H1 (cell line): Measurements from ENCODE around the gene COMMD7. TPM values are rescaled to one million over a fixed set of nuclear protein-coding genes. Genes with fewer than 3 reads are reported as not detected.

Experiments used
- CTCF ChIA-PET: fragments of 300-600 bp; sonication (Branson Sonifier 250); formaldehyde crosslinking; loops from one replicate; lab custom pipeline; 2021; ENCODE audit not compliant: partially characterized antibody; lab: Charles Lee
- POLR2A ChIA-PET: fragments of 300-600 bp; sonication (Branson Sonifier 250); formaldehyde crosslinking; loops from one replicate; lab custom pipeline; 2021; ENCODE audit warnings: inconsistent platforms; ENCODE audit not compliant: partially characterized antibody; lab: Charles Lee
- DNase-seq, 2 experiments: peaks; one replicate each; pipeline versions ENCODE4 v3.0.0 to v3.0.0-alpha.2; 2010 to 2022; ENCODE audit warnings: low spot score in 2 of 2, low read depth in 1 of 2, mixed read lengths in 1 of 2
- FAIRE-seq: peaks from 2 replicates; lab custom pipeline; 2011; peaks lifted over from hg19 to GRCh38; lab: Jason Lieb, UNC
- H2AFZ ChIP-seq: 2 replicates; pipeline ENCODE4 v1.8.1; 2012; ENCODE audit warnings: low read length, inconsistent platforms
- H2AK5ac ChIP-seq: 2 replicates; pipeline ENCODE4 v1.6.1; 2013; ENCODE audit warnings: low read depth, low read length
- H2BK120ac ChIP-seq: replicated peaks from 2 replicates; pipeline ENCODE3; 2013; ENCODE audit warnings: low read depth, low read length, inconsistent platforms
- H2BK12ac ChIP-seq: 2 replicates; pipeline ENCODE4 v1.6.1; 2013; ENCODE audit warnings: low read depth, low read length
- H2BK15ac ChIP-seq: 2 replicates; pipeline ENCODE4 v1.6.1; 2013; ENCODE audit warnings: low read length
- H2BK20ac ChIP-seq: 2 replicates; pipeline ENCODE4 v1.6.1; 2013; ENCODE audit warnings: low read length
- H2BK5ac ChIP-seq: 2 replicates; pipeline ENCODE4 v1.6.1; 2013; ENCODE audit warnings: low read depth, low read length
- H3K14ac ChIP-seq: 2 replicates; pipeline ENCODE4 v1.6.1; 2013; ENCODE audit warnings: inconsistent platforms; ENCODE audit not compliant: insufficient read length
- H3K18ac ChIP-seq: 2 replicates; pipeline ENCODE4 v1.6.1; 2013; ENCODE audit warnings: low read length; ENCODE audit errors: extremely low read depth
- H3K23ac ChIP-seq: 2 replicates; pipeline ENCODE4 v1.6.1; 2013; ENCODE audit warnings: inconsistent platforms; ENCODE audit not compliant: insufficient read length
- H3K23me2 ChIP-seq: 2 replicates; pipeline ENCODE4 v1.6.1; 2013; ENCODE audit warnings: low read depth, low read length
- H3K27ac ChIP-seq: 2 replicates; pipeline ENCODE4 v1.6.1; 2011; ENCODE audit warnings: low read depth, low read length, inconsistent platforms
- H3K27me3 ChIP-seq, 4 experiments: replicated peaks in 1 of 4; 1 replicate in 1 of 4; 2 replicates in 3 of 4; pipeline versions ENCODE4 v1.6.1 to v1.8.1; 2011 to 2013; ENCODE audit warnings: low read length in 3 of 4, mild to moderate bottlenecking in 3 of 4, inconsistent platforms in 2 of 4, mixed read lengths in 2 of 4, moderate library complexity in 1 of 4; ENCODE audit not compliant: control insufficient read depth in 3 of 4, insufficient read depth in 3 of 4; ENCODE audit errors: extremely low read depth in 1 of 4
- H3K36me3 ChIP-seq, 4 experiments: 2 replicates each; pipeline versions ENCODE4 v1.6.1 to v1.8.1; 2011 to 2013; ENCODE audit warnings: mild to moderate bottlenecking in 4 of 4, low read length in 3 of 4, moderate library complexity in 2 of 4, control low read depth in 1 of 4, inconsistent platforms in 1 of 4; ENCODE audit not compliant: insufficient read depth in 4 of 4, control insufficient read depth in 2 of 4
- H3K4ac ChIP-seq: replicated peaks from 2 replicates; pipeline ENCODE3; 2013; ENCODE audit warnings: low read length, low read depth, mixed read lengths, inconsistent platforms; ENCODE audit not compliant: insufficient read length
- H3K4me1 ChIP-seq, 4 experiments: replicated peaks in 1 of 4; 1 replicate in 1 of 4; 2 replicates in 3 of 4; pipeline versions ENCODE4 v1.6.1 to v1.8.1; 2011 to 2013; ENCODE audit warnings: low read length in 3 of 4, inconsistent platforms in 2 of 4, mixed read lengths in 1 of 4; ENCODE audit not compliant: insufficient read depth in 4 of 4, control insufficient read depth in 3 of 4
- H3K4me2 ChIP-seq, 2 experiments: 2 replicates each; pipeline versions ENCODE4 v1.6.1 to v1.8.1; 2011 to 2013; ENCODE audit warnings: low read depth in 2 of 2, low read length in 2 of 2, control low read depth in 1 of 2, inconsistent platforms in 1 of 2, mild to moderate bottlenecking in 1 of 2; ENCODE audit not compliant: insufficient read depth in 1 of 2
- H3K4me3 ChIP-seq, 4 experiments: fragments of 200-600, 300-600 bp in 1 of 4; sonication (generic), shearing (Covaris generic), sonication (Bioruptor Twin) in 1 of 4; 2 replicates each; pipeline versions ENCODE4 v1.5.1 to v1.8.1; 2011 to 2016; ENCODE audit warnings: low read length in 4 of 4, low read depth in 3 of 4, control low read depth in 2 of 4, inconsistent platforms in 2 of 4, mild to moderate bottlenecking in 2 of 4, mixed read lengths in 1 of 4, moderate library complexity in 1 of 4; ENCODE audit not compliant: insufficient read depth in 2 of 4; ENCODE audit errors: extremely low read depth in 1 of 4
- H3K56ac ChIP-seq: replicated peaks from 2 replicates; pipeline ENCODE3; 2013; ENCODE audit warnings: low read depth, mild to moderate bottlenecking, mixed read lengths, low read length, inconsistent platforms; ENCODE audit not compliant: insufficient read length
- H3K79me1 ChIP-seq: 2 replicates; pipeline ENCODE4 v1.6.1; 2013; ENCODE audit warnings: low read depth, low read length, control low read depth
- H3K79me2 ChIP-seq, 2 experiments: 2 replicates each; pipeline versions ENCODE4 v1.6.1 to v1.8.1; 2012 to 2013; ENCODE audit warnings: low read length in 2 of 2, mild to moderate bottlenecking in 2 of 2, inconsistent platforms in 1 of 2; ENCODE audit not compliant: insufficient read depth in 2 of 2, control insufficient read depth in 1 of 2
- H3K9ac ChIP-seq, 4 experiments: replicated peaks in 1 of 4; 1 replicate in 1 of 4; 2 replicates in 3 of 4; pipeline versions ENCODE4 v1.6.1 to v1.8.1; 2011 to 2013; ENCODE audit warnings: low read depth in 3 of 4, low read length in 3 of 4, control low read depth in 2 of 4, mild to moderate bottlenecking in 2 of 4, moderate library complexity in 2 of 4, inconsistent platforms in 1 of 4; ENCODE audit errors: extremely low read depth in 1 of 4
- H3K9me3 ChIP-seq, 2 experiments: 2 replicates each; pipeline versions ENCODE4 v1.6.1 to v1.8.1; 2012 to 2013; ENCODE audit warnings: mild to moderate bottlenecking in 2 of 2, moderate library complexity in 2 of 2, control low read depth in 1 of 2, inconsistent platforms in 1 of 2, low read depth in 1 of 2, low read length in 1 of 2, mixed read lengths in 1 of 2; ENCODE audit not compliant: insufficient read depth in 2 of 2
- H4K20me1 ChIP-seq, 2 experiments: replicated peaks in 1 of 2; 2 replicates each; pipeline versions ENCODE3 to v1.8.1; 2011 to 2013; ENCODE audit warnings: inconsistent platforms in 2 of 2, low read length in 2 of 2, mild to moderate bottlenecking in 1 of 2; ENCODE audit not compliant: insufficient read depth in 2 of 2, control insufficient read depth in 1 of 2
- H4K5ac ChIP-seq: 2 replicates; pipeline ENCODE4 v1.6.1; 2013; ENCODE audit warnings: low read length, low read depth, mixed read lengths, inconsistent platforms; ENCODE audit not compliant: insufficient read length
- H4K8ac ChIP-seq: 2 replicates; pipeline ENCODE4 v1.8.0; 2013; ENCODE audit warnings: mild to moderate bottlenecking, moderate library complexity, low read length, inconsistent platforms; ENCODE audit not compliant: insufficient read depth; ENCODE audit errors: extremely low read depth
- H4K91ac ChIP-seq: replicated peaks from 2 replicates; pipeline ENCODE3; 2013; ENCODE audit warnings: low read length, mixed read lengths, inconsistent platforms; ENCODE audit not compliant: insufficient read length
- CTBP2 ChIP-seq: IDR thresholded peaks from 2 replicates; pipeline ENCODE4 v1.7.0; 2011; ENCODE audit warnings: borderline replicate concordance, mild to moderate bottlenecking, moderate library complexity, mixed read lengths, low read length; ENCODE audit not compliant: insufficient read depth, insufficient read length
- GABPA ChIP-seq: IDR thresholded peaks from 2 replicates; pipeline ENCODE4 v1.6.1; 2011; ENCODE audit warnings: mild to moderate bottlenecking, low read length, moderate library complexity, borderline replicate concordance; ENCODE audit not compliant: insufficient read depth
- JUND ChIP-seq: IDR thresholded peaks from 2 replicates; pipeline ENCODE4 v1.6.1; 2011; ENCODE audit warnings: mild to moderate bottlenecking, improper control_type of control experiment, low read length
- KDM1A ChIP-seq: fragments of 200-600, 300-600 bp; sonication (generic); IDR thresholded peaks from 2 replicates; pipeline ENCODE4 v1.7.1; 2016; ENCODE audit warnings: mild to moderate bottlenecking, low read length, borderline replicate concordance
- POLR2AphosphoS5 ChIP-seq: IDR thresholded peaks from 2 replicates; pipeline ENCODE4 v1.6.1; 2011; ENCODE audit warnings: low read depth, low read length
- RFX5 ChIP-seq: IDR thresholded peaks from 2 replicates; pipeline ENCODE4 v1.6.1; 2011; ENCODE audit warnings: low read depth, low read length, improper control_type of control experiment, borderline replicate concordance
- RXRA ChIP-seq: IDR thresholded peaks from 2 replicates; pipeline ENCODE4 v1.6.1; 2011; ENCODE audit warnings: low read depth, mild to moderate bottlenecking, low read length, moderate library complexity; ENCODE audit not compliant: insufficient read depth
- SAP30 ChIP-seq: fragments of 300-600 bp; sonication (generic); IDR thresholded peaks from 2 replicates; pipeline ENCODE4 v1.7.1; 2012; ENCODE audit warnings: low read length, moderate library complexity, mild to moderate bottlenecking, inconsistent platforms; ENCODE audit not compliant: insufficient read depth, insufficient replicate concordance
- TAF1 ChIP-seq: IDR thresholded peaks from 2 replicates; pipeline ENCODE4 v1.6.1; 2011; ENCODE audit warnings: mild to moderate bottlenecking, low read depth, low read length
- ZNF274 ChIP-seq: IDR thresholded peaks from 2 replicates; pipeline ENCODE4 v1.7.0; 2012; ENCODE audit warnings: low read length, borderline replicate concordance; ENCODE audit errors: extremely low read depth
- WGBS, 2 experiments: shearing (Covaris generic) in 1 of 2; methylation state at CpG; one replicate each; pipeline versions ENCODE4 v1.1.6 to v1.1.7; 2013 to 2015; ENCODE audit warnings: low lambda C conversion rate in 2 of 2, mixed read lengths in 2 of 2, inconsistent platforms in 1 of 2, low coverage in 1 of 2, missing lambda C conversion rate in 1 of 2; ENCODE audit not compliant: insufficient replicate concordance in 2 of 2, insufficient coverage in 1 of 2, insufficient read length in 1 of 2; ENCODE audit errors: extremely low coverage in 1 of 2, missing lambda C conversion rate in 1 of 2; 5-methylcytosine and 5-hydroxymethylcytosine counted together
- polyA plus RNA-seq, 7 experiments: library from polyadenylated mRNA; depleted of rRNA in 3 of 7; stranded (reverse) in 5 of 7; unstranded in 2 of 7; fragments of >200 nt in 5 of 7; fragments of 200-250 nt in 2 of 7; gene quantifications; 1 replicate in 5 of 7; 2 replicates in 1 of 7; 4 replicates in 1 of 7; pipeline versions ENCODE4 v1.2.1 to v1.2.3, GENCODE V29; 2011 to 2013; ENCODE audit warnings: missing spikeins in 2 of 7, mixed read lengths in 2 of 7
- total RNA-seq: library from RNA; stranded (reverse); fragmentation: NEBNext Ultra II Directional; extraction: Animal tissue kit (Norgen Biotek cat#: 25700); gene quantifications from 2 replicates; pipeline ENCODE4 v1.2.1, GENCODE V29; 2021

The COMMD7 gene
- total and polyA plus RNA-seq, 2 of the 8 experiments (the other 6 are each of a cell fraction or from before 2014, with no cell fraction given), result 39.4 to 48.9 TPM

DNA sequence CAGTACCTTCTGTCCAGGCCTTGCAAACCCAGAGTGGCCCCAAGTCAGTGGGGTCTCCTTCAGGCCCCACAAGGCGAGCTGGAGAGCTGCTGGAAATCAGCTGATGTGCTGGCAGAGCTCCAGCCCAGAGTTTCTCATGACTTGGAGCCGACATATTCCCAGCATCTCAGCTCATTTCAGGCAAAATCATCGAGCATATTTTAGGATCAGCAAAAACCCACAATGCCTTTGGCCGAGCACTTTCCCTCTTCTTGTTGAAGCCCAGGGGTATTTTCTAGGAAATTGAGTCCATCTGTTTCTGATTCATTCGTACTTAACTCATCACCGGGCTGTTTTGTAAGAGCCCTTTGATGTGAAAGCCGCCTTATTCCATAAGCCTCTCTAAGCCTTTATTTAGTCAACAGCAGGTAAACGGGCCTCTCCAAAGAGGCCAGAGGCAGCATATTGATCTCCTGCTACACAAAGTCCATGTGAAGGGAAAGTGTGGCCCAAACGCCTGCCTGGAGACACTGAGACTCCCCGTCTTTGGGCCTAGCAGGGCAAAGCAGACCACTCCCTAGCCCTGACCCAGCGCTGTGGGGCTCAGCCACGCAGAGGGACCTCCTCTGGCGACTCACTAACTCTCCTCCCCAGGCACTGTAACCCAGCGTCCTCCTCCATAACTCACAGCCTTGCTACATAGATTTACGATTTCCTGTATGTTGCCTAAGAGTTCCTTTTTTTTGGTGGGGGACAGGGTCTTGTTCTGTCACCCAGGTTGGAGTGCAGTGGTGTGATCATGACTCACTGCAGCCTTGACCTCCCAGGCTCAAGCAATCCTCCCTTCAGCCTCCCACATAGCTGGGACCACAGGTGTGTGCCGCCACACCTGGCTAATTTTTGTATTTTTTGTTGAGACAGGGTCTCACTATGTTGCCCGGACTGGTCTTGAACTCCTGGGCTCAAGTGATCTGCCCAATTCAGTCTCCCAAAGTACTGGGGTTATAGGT lies 57.4 kb downstream of the COMMD7 start:
- Histone ChIP-seq H3K14ac (no peak overlapping the region), H2BK15ac (peak overlapping the region; percentile 72; the same call in 1 of the 2 replicates), H3K23ac (no peak overlapping the region), H2AK5ac (no peak overlapping the region), H3K4me1 (peaks cover 6 to 9% (median 7%) of the 10 kb centered on the region in 4 experiments), H4K8ac (no peak overlapping the region), H3K79me2 (no peaks in the 10 kb centered on the region), H3K4me3 (no peak overlapping the region), H3K56ac (no peak overlapping the region), H2BK12ac (no peak overlapping the region), H4K91ac (no peak overlapping the region), H3K9me3 (no peaks in the 10 kb centered on the region), H3K27me3 (no peaks in the 10 kb centered on the region), H3K79me1 (no peaks in the 10 kb centered on the region), H2AFZ (no peak overlapping the region), H4K5ac (no peak overlapping the region), H2BK120ac (no peak overlapping the region), H3K23me2 (no peaks in the 10 kb centered on the region), H2BK20ac (no peak overlapping the region), H4K20me1 (no peaks in the 10 kb centered on the region), H3K36me3 (no peaks in the 10 kb centered on the region), H3K9ac (no peak overlapping the region), H3K18ac (no peak overlapping the region; the same call in 1 of the 2 replicates), H3K27ac (no peak overlapping the region), H2BK5ac (no peak overlapping the region), H3K4me2 (no peak overlapping the region; a peak in 1 of 4 replicates), H3K4ac (no peak overlapping the region)
- DNase-seq (no peak), FAIRE-seq (no peak)
- CTCF ChIA-PET, result interaction anchor here (0.6 to 1.8 kb wide), 7 partner anchors 8 to 124 kb away, joined by 3 to 9 read pairs (median 6); partner anchors contain the start of gene C20orf203
- POLR2A ChIA-PET, result interaction anchor here (0.6 to 2.2 kb wide), 5 partner anchors 11 to 125 kb away, joined by 3 to 5 read pairs (median 4); partner anchors contain the start of gene C20orf203
- 86% methylated on average over 17 of the region's 17 CpGs; no CpG with 5 or more reads in 1 of the 2 experiments for WGBS, 2 experiments
- TF ChIP-seq RXRA, result no peak
- no peak for TF ChIP-seq RFX5
- no peak for TF ChIP-seq TAF1
- TF ChIP-seq GABPA, result no peak
- TF ChIP-seq KDM1A, result no peak
- no peak for TF ChIP-seq ZNF274
- TF ChIP-seq POLR2AphosphoS5, result no peak
- TF ChIP-seq SAP30, result no peak
- no peak for TF ChIP-seq JUND
- TF ChIP-seq CTBP2, result no peak
